PC-9 (cell line): ENCODE measurements around the gene RPS24. TPM values are rescaled to one million over a fixed set of nuclear protein-coding genes. Genes with fewer than 3 reads are reported as not detected.

ENCODE experiments used
- BruUV-seq: library from RNA; stranded (reverse); fragments of 400-500 nt; replicated peaks from 2 replicates; lab custom pipeline; 2021; lab: Mats Ljungman, UMichigan
- CTCF ChIA-PET: fragments of 300-600 bp; sonication (Branson Sonifier 250); formaldehyde crosslinking; loops from one replicate; lab custom pipeline; 2022; ENCODE audit warnings: antibody characterized with exemption; lab: Charles Lee
- POLR2A ChIA-PET: fragments of 300-600 bp; sonication (Branson Sonifier 250); formaldehyde crosslinking; loops from one replicate; lab custom pipeline; 2022; ENCODE audit warnings: antibody characterized with exemption; ENCODE audit not compliant: unreplicated experiment; lab: Charles Lee
- DNase-seq, 2 experiments: peaks; one replicate each; pipeline versions ENCODE4 v3.0.0 to v3.0.0-alpha.2; 2015 to 2022; ENCODE audit warnings: mixed read lengths in 1 of 2
- H2AFZ ChIP-seq: fragments of 200-600 bp; sonication (generic); 2 replicates; pipeline ENCODE4 v1.8.1; 2017; ENCODE audit warnings: antibody characterized with exemption
- H3F3A ChIP-seq: fragments of 200-600 bp; sonication (generic); 2 replicates; pipeline ENCODE4 v1.8.1; 2017; ENCODE audit warnings: antibody characterized with exemption, mild to moderate bottlenecking, low read depth; ENCODE audit not compliant: insufficient read depth
- H3K27ac ChIP-seq: fragments of 200-600 bp; sonication (generic); 2 replicates; pipeline ENCODE4 v1.6.1; 2016; ENCODE audit warnings: mixed run types
- H3K27me3 ChIP-seq: fragments of 200-600 bp; sonication (generic); 2 replicates; pipeline ENCODE4 v1.6.1; 2016; ENCODE audit warnings: low read depth, mixed run types; ENCODE audit not compliant: insufficient read depth
- H3K36me3 ChIP-seq: fragments of 200-600 bp; sonication (generic); 2 replicates; pipeline ENCODE4 v1.6.1; 2016; ENCODE audit warnings: low read depth, mixed run types
- H3K4me1 ChIP-seq: fragments of 200-600 bp; sonication (generic); replicated peaks from 2 replicates; pipeline ENCODE4 v1.6.1; 2016; ENCODE audit warnings: mixed run types; ENCODE audit not compliant: insufficient read depth
- H3K4me2 ChIP-seq: fragments of 200-600 bp; sonication (generic); 2 replicates; pipeline ENCODE4 v1.6.1; 2017; ENCODE audit warnings: mixed run types
- H3K4me3 ChIP-seq: fragments of 200-600 bp; sonication (generic); 2 replicates; pipeline ENCODE4 v1.6.1; 2016; ENCODE audit warnings: mixed run types
- H3K79me2 ChIP-seq: fragments of 200-600 bp; sonication (generic); 2 replicates; pipeline ENCODE4 v1.6.1; 2017; ENCODE audit warnings: low read depth, mixed run types
- H3K9me2 ChIP-seq: fragments of 200-600 bp; sonication (generic); 2 replicates; pipeline ENCODE4 v1.8.1; 2017; ENCODE audit warnings: mild to moderate bottlenecking; ENCODE audit not compliant: insufficient read depth
- H3K9me3 ChIP-seq: fragments of 200-600 bp; sonication (generic); 2 replicates; pipeline ENCODE4 v1.8.1; 2016; ENCODE audit warnings: low read depth; ENCODE audit not compliant: insufficient read depth
- H4K20me1 ChIP-seq: fragments of 200-600 bp; sonication (generic); 2 replicates; pipeline ENCODE4 v1.8.1; 2017; ENCODE audit not compliant: insufficient read depth
- EZH2 ChIP-seq: fragments of 200-600 bp; sonication (generic); IDR thresholded peaks from 2 replicates; pipeline ENCODE4 v1.8.0; 2017; ENCODE audit warnings: antibody characterized with exemption, low read depth
- intact Hi-C: fragments of 100-400 bp; cut with micrococcal nuclease; formaldehyde crosslinking; loops from one replicate; pipeline ENCODE4 v1.10.0; 2022; ENCODE audit not compliant: unreplicated experiment
- total RNA-seq: library from RNA; stranded (reverse); gene quantifications from 2 replicates; pipeline ENCODE4 v1.2.3, GENCODE V29; 2021
- TF ChIP-seq, protein P1 (sequence below): fragments of 200-600 bp; sonication (generic); conservative IDR thresholded peaks from 2 replicates; pipeline ENCODE4 v1.6.1; 2017; ENCODE audit warnings: mixed run types, antibody characterized with exemption, mild to moderate bottlenecking, moderate library complexity

RPS24 gene
- total RNA-seq, 1 experiment from 2014 or later: 2,068 TPM

- Histone ChIP-seq H4K20me1 (0 out of 2 replicates have a peak, but pooled peaks cover 4% of the 10 kb centered on the region), H3K27ac (no peak overlapping the region), H3K36me3 (no peaks in the 10 kb centered on the region), H3K27me3 (no peaks in the 10 kb centered on the region), H2AFZ (no peak overlapping the region), H3K79me2 (no peaks in the 10 kb centered on the region), H3K9me2 (no peaks in the 10 kb centered on the region), H3F3A (peaks cover 16% of the 10 kb centered on the region; the same call in 1 of the 2 replicates), H3K4me1 (no peaks in the 10 kb centered on the region), H3K4me3 (no peak overlapping the region), H3K9me3 (no peaks in the 10 kb centered on the region), H3K4me2 (no peak overlapping the region)
- TF ChIP-seq, protein P1, sequence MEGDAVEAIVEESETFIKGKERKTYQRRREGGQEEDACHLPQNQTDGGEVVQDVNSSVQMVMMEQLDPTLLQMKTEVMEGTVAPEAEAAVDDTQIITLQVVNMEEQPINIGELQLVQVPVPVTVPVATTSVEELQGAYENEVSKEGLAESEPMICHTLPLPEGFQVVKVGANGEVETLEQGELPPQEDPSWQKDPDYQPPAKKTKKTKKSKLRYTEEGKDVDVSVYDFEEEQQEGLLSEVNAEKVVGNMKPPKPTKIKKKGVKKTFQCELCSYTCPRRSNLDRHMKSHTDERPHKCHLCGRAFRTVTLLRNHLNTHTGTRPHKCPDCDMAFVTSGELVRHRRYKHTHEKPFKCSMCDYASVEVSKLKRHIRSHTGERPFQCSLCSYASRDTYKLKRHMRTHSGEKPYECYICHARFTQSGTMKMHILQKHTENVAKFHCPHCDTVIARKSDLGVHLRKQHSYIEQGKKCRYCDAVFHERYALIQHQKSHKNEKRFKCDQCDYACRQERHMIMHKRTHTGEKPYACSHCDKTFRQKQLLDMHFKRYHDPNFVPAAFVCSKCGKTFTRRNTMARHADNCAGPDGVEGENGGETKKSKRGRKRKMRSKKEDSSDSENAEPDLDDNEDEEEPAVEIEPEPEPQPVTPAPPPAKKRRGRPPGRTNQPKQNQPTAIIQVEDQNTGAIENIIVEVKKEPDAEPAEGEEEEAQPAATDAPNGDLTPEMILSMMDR: no peak
- TF ChIP-seq EZH2: no peak
- BruUV-seq: no TSS peak
- no peak for DNase-seq
- POLR2A ChIA-PET: no interaction called here
- CTCF ChIA-PET: no interaction called here
- intact Hi-C loops: loop anchor here (5.0 to 10.0 kb wide), 3 partner anchors 252 to 917 kb away; no protein-coding TSS in a partner anchor
These were observed 16.2 kb downstream of the RPS24 start for GRCh38 chr10:78049851-78050250.

GRCh38 chr10:78053211-78053868, 19.7 kb downstream of the RPS24 start:
- no peak overlapping the region for H3K27ac ChIP-seq
- H3K27me3 ChIP-seq: no peaks in the 10 kb centered on the region
- intact Hi-C loops: no loop called here
- no peak overlapping the region for H3K4me2 ChIP-seq
- H2AFZ ChIP-seq: no peak overlapping the region
- H3K9me3 ChIP-seq: no peaks in the 10 kb centered on the region
- no peaks in the 10 kb centered on the region for H4K20me1 ChIP-seq
- DNase-seq: no peak
- H3K36me3 ChIP-seq: no peaks in the 10 kb centered on the region
- H3K79me2 ChIP-seq: no peaks in the 10 kb centered on the region
- TF ChIP-seq, protein P1: no peak
- no peak for TF ChIP-seq EZH2
- no TSS peak for BruUV-seq
- no peak overlapping the region for H3K4me3 ChIP-seq
- no peaks in the 10 kb centered on the region for H3K4me1 ChIP-seq
- ChIA-PET CTCF (interaction anchor here (0.6 kb wide), 1 partner anchor 1449 kb away, joined by 3 read pairs; no protein-coding TSS in a partner anchor), POLR2A (no interaction called here)
- H3F3A ChIP-seq: no peaks in the 10 kb centered on the region
- H3K9me2 ChIP-seq: no peaks in the 10 kb centered on the region

GRCh38 chr10:78058562-78058961, 24.9 kb downstream of the RPS24 start:
- Histone ChIP-seq H3K4me1 (no peaks in the 10 kb centered on the region), H3K9me2 (no peaks in the 10 kb centered on the region), H3K4me2 (no peak overlapping the region), H3K79me2 (no peaks in the 10 kb centered on the region), H2AFZ (no peak overlapping the region), H3K9me3 (no peaks in the 10 kb centered on the region), H4K20me1 (no peaks in the 10 kb centered on the region), H3K4me3 (no peak overlapping the region), H3K36me3 (no peaks in the 10 kb centered on the region), H3F3A (no peaks in the 10 kb centered on the region), H3K27me3 (no peaks in the 10 kb centered on the region; the same call in 1 of the 2 replicates), H3K27ac (no peak overlapping the region)
- no TSS peak for BruUV-seq
- CTCF ChIA-PET: no interaction called here
- POLR2A ChIA-PET: interaction anchor here (0.6 kb wide), 1 partner anchor 775 kb away, joined by 6 read pairs; no protein-coding TSS in a partner anchor
- intact Hi-C loops: no loop called here
- no peak for DNase-seq
- TF ChIP-seq, protein P1: no peak
